Dedifferentiated amniotic fluid mesenchymal stem cell (primary cell): Measurements from ENCODE around the gene CST1.

Experiments
- DNase-seq: peaks from one replicate; pipeline ENCODE4 v3.0.0-alpha.2; 2016; ENCODE audit errors: extremely low spot score

The CST1 gene

GRCh38 chr20:23710771-23711170 is 40.0 kb downstream of the CST1 start:
- DNase-seq = no peak

GRCh38 chr20:23705895-23706294 is 44.8 kb downstream of the CST1 start:
- DNase-seq = no peak

- no peak for DNase-seq
These were observed 48.7 kb downstream of the CST1 start for GRCh38 chr20:23702021-23702420.

- DNase-seq = no peak
These were observed 49.8 kb downstream of the CST1 start for GRCh38 chr20:23700931-23701330.

- no peak for DNase-seq
These were observed 52.8 kb downstream of the CST1 start for GRCh38 chr20:23697947-23698346.
